ENCODE measurements around the gene GGT7.

GGT7 gene

DNA sequence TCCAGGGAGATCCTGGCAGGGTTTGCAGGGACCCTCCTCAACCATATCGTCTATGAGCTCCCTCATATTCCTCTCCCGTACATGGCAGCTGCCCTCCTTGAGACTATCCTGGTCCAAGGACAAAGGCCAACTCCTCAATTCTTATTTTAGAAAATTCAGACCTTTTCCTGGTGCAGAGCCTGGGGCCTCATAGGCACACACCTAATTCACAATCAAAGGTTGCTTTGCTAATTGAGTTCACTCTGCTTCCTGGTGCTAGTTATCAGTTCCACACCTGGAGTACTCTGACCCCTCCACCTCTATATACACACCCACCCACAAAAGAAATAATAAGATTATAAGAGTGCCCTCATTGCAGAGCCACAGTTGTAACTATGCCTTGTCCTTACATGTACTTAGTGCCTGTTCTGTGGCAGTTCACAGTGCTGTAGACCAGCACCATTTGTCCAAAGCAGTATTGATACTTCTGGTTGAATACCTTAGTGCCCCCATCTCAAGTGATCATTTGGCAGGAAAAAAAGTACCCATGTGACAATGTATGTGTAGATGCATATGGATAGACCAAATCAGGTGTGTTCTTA lies 44.2 kb upstream of the GGT7 start (continued):
- TF ChIP-seq, protein P1, sequence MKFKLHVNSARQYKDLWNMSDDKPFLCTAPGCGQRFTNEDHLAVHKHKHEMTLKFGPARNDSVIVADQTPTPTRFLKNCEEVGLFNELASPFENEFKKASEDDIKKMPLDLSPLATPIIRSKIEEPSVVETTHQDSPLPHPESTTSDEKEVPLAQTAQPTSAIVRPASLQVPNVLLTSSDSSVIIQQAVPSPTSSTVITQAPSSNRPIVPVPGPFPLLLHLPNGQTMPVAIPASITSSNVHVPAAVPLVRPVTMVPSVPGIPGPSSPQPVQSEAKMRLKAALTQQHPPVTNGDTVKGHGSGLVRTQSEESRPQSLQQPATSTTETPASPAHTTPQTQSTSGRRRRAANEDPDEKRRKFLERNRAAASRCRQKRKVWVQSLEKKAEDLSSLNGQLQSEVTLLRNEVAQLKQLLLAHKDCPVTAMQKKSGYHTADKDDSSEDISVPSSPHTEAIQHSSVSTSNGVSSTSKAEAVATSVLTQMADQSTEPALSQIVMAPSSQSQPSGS (tag by site-specific recombination; IDR thresholded peaks at IDR 0.05; ENCODE audit: low read depth) = no peak
- TF ChIP-seq ZNF792 (tag by site-specific recombination; IDR thresholded peaks at IDR 0.05) (no peak), RBAK (tag by site-specific recombination; IDR thresholded peaks at IDR 0.05) (no peak), ZNF416 (tag by site-specific recombination; IDR thresholded peaks at IDR 0.05) (no peak)

DNA sequence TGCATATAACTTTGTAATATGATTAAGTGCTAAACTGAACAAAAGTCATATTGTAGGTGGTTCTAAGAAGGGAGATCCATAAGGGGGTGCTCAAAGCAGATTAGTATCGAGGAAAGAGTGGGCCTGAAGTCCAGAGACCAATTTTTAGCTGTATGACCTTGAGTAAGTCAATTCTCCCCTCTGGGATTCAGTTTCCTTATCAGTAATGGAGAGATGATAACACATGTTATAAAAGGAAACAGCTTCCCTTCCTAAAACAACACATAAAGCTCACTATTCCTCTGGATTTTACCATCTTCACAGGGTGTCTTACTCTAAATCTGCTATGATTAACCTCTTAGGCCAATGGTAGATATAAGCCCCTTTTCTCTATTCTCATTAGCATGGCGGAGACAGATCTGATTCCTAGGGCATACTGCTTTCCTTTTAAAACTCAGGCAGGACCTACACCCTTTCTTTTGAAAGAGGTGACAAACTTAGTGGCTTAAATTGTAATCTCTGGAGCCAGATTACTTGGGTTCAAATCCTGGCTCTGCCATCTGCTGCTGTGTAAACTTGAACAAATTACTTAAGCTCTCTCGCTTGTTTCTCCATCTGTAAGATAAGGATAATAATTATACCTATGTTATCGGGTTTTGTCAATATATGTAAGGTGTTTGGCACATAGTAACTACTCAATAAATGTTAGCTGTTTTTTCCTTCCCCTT lies 43.2 kb upstream of the GGT7 start:
- peaks cover 0 to 15% of the 10 kb centered on the region in 2 experiments; a peak in 1 of 3 replicates for H3K36me3 ChIP-seq (ENCODE audit: control insufficient read depth in 2 of 2, insufficient read depth in 1 of 2, low read length in 2 of 2)
- no peak overlapping the region for H3K27ac ChIP-seq (ENCODE audit: extremely low read depth, low read depth, low read length)
- CTCF ChIA-PET = interaction anchor here (0.6 to 1.0 kb wide), 2 partner anchors 42 to 683 kb away, joined by 3 to 6 read pairs; no protein-coding TSS in a partner anchor
- H3K4me1 ChIP-seq (ENCODE audit: control insufficient read depth, insufficient read depth, low read length) = no peaks in the 10 kb centered on the region
- no peak overlapping the region for H3K4me3 ChIP-seq (ENCODE audit: low read depth, low read length)
- POLR2A ChIA-PET = no interaction called here
- TF ChIP-seq ZSCAN30 (tag by site-specific recombination; IDR thresholded peaks at IDR 0.05) = no peak
- no peak for TF ChIP-seq ZNF548 (tag by site-specific recombination; IDR thresholded peaks at IDR 0.05)
- no peak for TF ChIP-seq MZF1 (tag by site-specific recombination; IDR thresholded peaks at IDR 0.05; ENCODE audit: borderline replicate concordance)
- no peak for TF ChIP-seq ZNF394 (tag by site-specific recombination; IDR thresholded peaks at IDR 0.05; ENCODE audit: borderline replicate concordance)
- no peak for TF ChIP-seq KLF10 (tag by site-specific recombination; IDR thresholded peaks at IDR 0.05)
- no peak for TF ChIP-seq ZNF16 (tag by site-specific recombination; IDR thresholded peaks at IDR 0.05; ENCODE audit: low read depth)
- no peak for TF ChIP-seq ZBTB48 (tag by site-specific recombination; IDR thresholded peaks at IDR 0.05)
- TF ChIP-seq GLIS2 (tag by site-specific recombination; IDR thresholded peaks at IDR 0.05) = no peak
- no peak for TF ChIP-seq SCRT1 (tag by site-specific recombination; IDR thresholded peaks at IDR 0.05; ENCODE audit: borderline replicate concordance)
- no peak for TF ChIP-seq KLF16 (tag by site-specific recombination; IDR thresholded peaks at IDR 0.05)
- no peak for TF ChIP-seq GLIS1 (tag by site-specific recombination; IDR thresholded peaks at IDR 0.05)
- no peaks in the 10 kb centered on the region for H3K9me3 ChIP-seq (ENCODE audit: control insufficient read depth, insufficient read depth, low read depth, low read length)

GRCh38 chr20:34915131-34915530 lies 42.5 kb upstream of the GGT7 start:
- TF ChIP-seq ZBTB26 (tag by site-specific recombination; optimal IDR thresholded peaks at IDR 0.05) (no peak), REPIN1 (tag by site-specific recombination; IDR thresholded peaks at IDR 0.05; ENCODE audit: low read depth) (no peak), BCL11B (tag by site-specific recombination; IDR thresholded peaks at IDR 0.05; ENCODE audit: low read depth) (no peak)
- TF ChIP-seq, protein P2, sequence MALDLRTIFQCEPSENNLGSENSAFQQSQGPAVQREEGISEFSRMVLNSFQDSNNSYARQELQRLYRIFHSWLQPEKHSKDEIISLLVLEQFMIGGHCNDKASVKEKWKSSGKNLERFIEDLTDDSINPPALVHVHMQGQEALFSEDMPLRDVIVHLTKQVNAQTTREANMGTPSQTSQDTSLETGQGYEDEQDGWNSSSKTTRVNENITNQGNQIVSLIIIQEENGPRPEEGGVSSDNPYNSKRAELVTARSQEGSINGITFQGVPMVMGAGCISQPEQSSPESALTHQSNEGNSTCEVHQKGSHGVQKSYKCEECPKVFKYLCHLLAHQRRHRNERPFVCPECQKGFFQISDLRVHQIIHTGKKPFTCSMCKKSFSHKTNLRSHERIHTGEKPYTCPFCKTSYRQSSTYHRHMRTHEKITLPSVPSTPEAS (tag by site-specific recombination; IDR thresholded peaks at IDR 0.05) = no peak
- peaks cover 0 to 8% of the 10 kb centered on the region in 2 experiments; a peak in 1 of 3 replicates for H3K36me3 ChIP-seq (ENCODE audit: control insufficient read depth in 2 of 2, insufficient read depth in 1 of 2, low read length in 2 of 2)
- no peaks in the 10 kb centered on the region for H3K9me3 ChIP-seq (ENCODE audit: control insufficient read depth, insufficient read depth, low read depth, low read length)
- CTCF ChIA-PET = no interaction called here
- POLR2A ChIA-PET = no interaction called here
- H3K4me1 ChIP-seq (ENCODE audit: control insufficient read depth, insufficient read depth, low read length) = no peaks in the 10 kb centered on the region
- no peak overlapping the region for H3K4me3 ChIP-seq (ENCODE audit: low read depth, low read length)
- H3K27ac ChIP-seq (ENCODE audit: extremely low read depth, low read depth, low read length) = no peak overlapping the region

Data from HEK293 (cell line).